ENCODE results near the gene DIP2B.
A peak's percentile ranks its signal among the peaks of the same experiment; 100 is the strongest.

DIP2B gene

GRCh38 chr12:50504798-50505674, at the start of gene DIP2B:
TSS of gene DIP2B (plus strand) at chr12:50504985. CDS start at chr12:50505141, 156 bp downstream.
- peak; percentile 90 for TF ChIP-seq CTCF (IDR thresholded peaks at IDR 0.05; ENCODE audit: control insufficient read depth, insufficient read depth, low read depth, low read length, missing control alignments)
- peak within 1 kb of the TSS; percentile 91 for H3K4me3 ChIP-seq (ENCODE audit: control insufficient read depth, low read depth, low read length)
- DNase-seq (ENCODE audit: low read depth), result peak; percentile 34

GRCh38 chr12:50458606-50459005, 46.2 kb upstream of the DIP2B start:
- TF ChIP-seq CTCF (IDR thresholded peaks at IDR 0.05; ENCODE audit: control insufficient read depth, insufficient read depth, low read depth, low read length, missing control alignments), result no peak
- DNase-seq (ENCODE audit: low read depth), result peak; percentile 16
- H3K4me3 ChIP-seq (ENCODE audit: control insufficient read depth, low read depth, low read length), result no peak overlapping the region

GRCh38 chr12:50467439-50467838, 37.3 kb upstream of the DIP2B start:
- no peak for TF ChIP-seq CTCF (IDR thresholded peaks at IDR 0.05; ENCODE audit: control insufficient read depth, insufficient read depth, low read depth, low read length, missing control alignments)
- DNase-seq (ENCODE audit: low read depth), result no peak
- no peak overlapping the region for H3K4me3 ChIP-seq (ENCODE audit: control insufficient read depth, low read depth, low read length)

GRCh38 chr12:50477241-50477832, 27.4 kb upstream of the DIP2B start:
- H3K4me3 ChIP-seq (ENCODE audit: control insufficient read depth, low read depth, low read length), result no peak overlapping the region
- TF ChIP-seq CTCF (IDR thresholded peaks at IDR 0.05; ENCODE audit: control insufficient read depth, insufficient read depth, low read depth, low read length, missing control alignments), result no peak
- DNase-seq (ENCODE audit: low read depth), result no peak

- no peak for TF ChIP-seq CTCF (IDR thresholded peaks at IDR 0.05; ENCODE audit: control insufficient read depth, insufficient read depth, low read depth, low read length, missing control alignments)
- DNase-seq (ENCODE audit: low read depth), result no peak
- no peak overlapping the region for H3K4me3 ChIP-seq (ENCODE audit: control insufficient read depth, low read depth, low read length)
These were observed 22.2 kb upstream of the DIP2B start for GRCh38 chr12:50482571-50482970.

- no peak for TF ChIP-seq CTCF (IDR thresholded peaks at IDR 0.05; ENCODE audit: control insufficient read depth, insufficient read depth, low read depth, low read length, missing control alignments)
- no peak for DNase-seq (ENCODE audit: low read depth)
- no peak overlapping the region for H3K4me3 ChIP-seq (ENCODE audit: control insufficient read depth, low read depth, low read length)
These were observed 21.3 kb upstream of the DIP2B start for GRCh38 chr12:50483488-50483887.

Measured in AG09309 (cell line).